Uterus (tissue), 2 donors: ENCODE measurements around the gene USP10.

Source experiments
- CTCF ChIP-seq, 4 experiments: fragments of 200-600 bp in 2 of 4; fragments of 450-650 bp in 2 of 4; sonication (generic) in 2 of 4; IDR thresholded peaks; one replicate each; pipeline ENCODE4 v1.5.1; 2016 to 2019; ENCODE audit warnings: antibody characterized with exemption in 4 of 4, mild to moderate bottlenecking in 2 of 4, moderate library complexity in 1 of 4
- POLR2A ChIP-seq, 2 donors: fragments of 450-650 bp; IDR thresholded peaks; one replicate each; pipeline ENCODE4 v1.6.1; 2016; ENCODE audit warnings: antibody characterized with exemption in 2 of 2, mild to moderate bottlenecking in 1 of 2, moderate library complexity in 1 of 2

- TF ChIP-seq POLR2A (IDR thresholded peaks at IDR 0.05), result no peak
- no peak for TF ChIP-seq CTCF (IDR thresholded peaks at IDR 0.05)
Observed at GRCh38 chr16:84725481-84726078, 25.8 kb downstream of the USP10 start.
